HG03025 (cell line): ENCODE data around the gene RNF220.

ENCODE experiments used
- ATAC-seq: cut with Tn5 transposase; IDR thresholded peaks from one replicate; pipeline ENCODE4 v1.9.1; 2021; ENCODE audit warnings: mild to moderate bottlenecking, moderate library complexity; ENCODE audit not compliant: unreplicated experiment, low FRiP score

RNF220 gene

DNA sequence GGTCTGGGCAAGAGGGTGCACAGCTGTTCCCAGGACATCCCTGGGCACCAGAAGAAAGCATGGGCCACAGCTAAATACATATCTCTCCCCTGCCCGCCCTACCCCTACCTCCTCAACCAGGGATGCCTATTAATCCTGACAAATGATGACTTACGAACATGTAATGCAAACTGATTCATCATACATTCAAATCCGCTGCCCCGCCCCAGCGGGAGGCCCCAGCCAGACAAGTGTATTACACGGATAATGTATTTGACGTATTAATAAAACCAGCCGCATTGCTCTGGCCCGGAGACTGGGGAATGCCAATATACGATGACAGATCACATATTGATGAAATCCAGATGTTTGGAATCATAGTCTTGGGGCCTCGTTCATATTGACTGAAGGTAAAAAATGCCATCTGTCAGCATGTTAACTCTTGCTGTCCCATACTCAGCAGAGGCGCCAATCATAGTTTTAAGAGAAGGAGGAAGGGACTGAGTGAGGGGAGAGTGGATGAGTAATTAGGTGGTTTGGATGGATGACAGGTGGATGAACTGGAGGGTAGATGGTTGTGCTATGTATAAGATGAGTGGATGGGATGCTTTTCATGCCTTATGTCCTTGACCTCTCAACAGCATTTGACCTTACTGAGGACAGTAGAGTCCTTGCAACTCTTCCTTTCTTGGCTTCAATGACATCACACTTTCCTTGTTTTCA is 201.0 kb downstream of the RNF220 start:
- ATAC-seq, result no peak

DNA sequence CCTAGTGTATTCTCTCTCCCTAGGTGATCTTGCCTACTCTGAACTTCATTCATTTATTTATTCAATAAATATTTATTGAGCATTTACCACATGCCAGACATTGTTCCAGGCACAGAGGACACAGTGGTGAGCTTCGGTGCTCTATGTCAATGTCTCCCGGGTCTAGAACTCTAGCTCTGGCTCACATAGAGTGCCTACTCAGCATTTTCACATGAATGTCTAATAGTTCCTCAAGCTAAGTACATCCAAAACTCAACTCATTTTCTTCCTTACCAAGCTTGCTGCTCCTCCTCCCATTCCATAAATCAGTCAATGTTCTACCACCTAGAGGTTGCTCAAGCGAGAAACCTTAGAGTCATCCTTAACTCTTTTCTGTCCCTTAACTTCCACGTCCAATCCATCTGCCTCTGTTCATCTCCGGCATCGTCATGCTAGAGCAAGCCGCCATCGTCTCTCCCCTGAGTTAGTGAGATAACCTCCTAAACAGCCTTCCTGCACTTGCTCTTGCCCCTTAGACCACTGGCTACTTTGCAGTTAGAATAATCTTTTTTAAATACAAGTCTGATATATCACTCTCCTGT is 201.7 kb downstream of the RNF220 start:
- no peak for ATAC-seq

DNA sequence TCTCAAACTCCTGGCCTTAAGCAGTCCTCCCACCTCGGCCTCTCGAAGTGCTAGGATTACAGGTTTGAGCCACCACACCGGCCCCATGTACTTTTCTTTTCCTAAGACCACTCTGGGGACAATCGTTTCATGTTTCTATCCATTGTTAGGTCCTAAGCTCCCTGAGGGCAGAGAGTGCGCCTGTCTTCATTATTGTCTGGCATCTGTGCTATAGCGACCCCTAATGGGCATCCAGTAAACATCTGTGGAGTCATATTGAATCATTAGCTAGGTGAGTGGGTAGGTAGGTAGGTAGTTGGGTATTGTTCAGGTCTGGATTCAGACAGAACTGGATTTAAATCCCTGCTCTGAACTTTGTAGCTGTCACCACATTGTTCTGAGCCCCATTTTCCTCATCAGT is 203.1 kb downstream of the RNF220 start:
- no peak for ATAC-seq

DNA sequence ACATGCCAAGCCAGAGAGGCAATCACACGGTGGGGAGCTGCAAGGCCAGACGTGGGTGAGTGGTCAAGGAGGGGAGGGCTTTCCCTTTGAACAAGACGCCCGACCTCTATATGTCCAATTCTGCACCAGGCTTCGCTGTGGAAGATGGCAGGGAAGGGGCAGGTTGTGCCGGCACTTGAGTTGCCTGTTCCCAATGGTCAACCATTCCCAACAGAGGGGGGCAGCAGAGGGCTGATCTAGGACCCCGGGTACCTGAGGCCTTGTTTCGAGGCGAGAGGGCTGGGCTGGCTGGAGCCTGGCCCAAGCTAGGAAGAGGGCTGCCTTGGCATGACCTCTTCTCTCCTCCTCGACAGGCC is 204.3 kb downstream of the RNF220 start:
- no peak for ATAC-seq

DNA sequence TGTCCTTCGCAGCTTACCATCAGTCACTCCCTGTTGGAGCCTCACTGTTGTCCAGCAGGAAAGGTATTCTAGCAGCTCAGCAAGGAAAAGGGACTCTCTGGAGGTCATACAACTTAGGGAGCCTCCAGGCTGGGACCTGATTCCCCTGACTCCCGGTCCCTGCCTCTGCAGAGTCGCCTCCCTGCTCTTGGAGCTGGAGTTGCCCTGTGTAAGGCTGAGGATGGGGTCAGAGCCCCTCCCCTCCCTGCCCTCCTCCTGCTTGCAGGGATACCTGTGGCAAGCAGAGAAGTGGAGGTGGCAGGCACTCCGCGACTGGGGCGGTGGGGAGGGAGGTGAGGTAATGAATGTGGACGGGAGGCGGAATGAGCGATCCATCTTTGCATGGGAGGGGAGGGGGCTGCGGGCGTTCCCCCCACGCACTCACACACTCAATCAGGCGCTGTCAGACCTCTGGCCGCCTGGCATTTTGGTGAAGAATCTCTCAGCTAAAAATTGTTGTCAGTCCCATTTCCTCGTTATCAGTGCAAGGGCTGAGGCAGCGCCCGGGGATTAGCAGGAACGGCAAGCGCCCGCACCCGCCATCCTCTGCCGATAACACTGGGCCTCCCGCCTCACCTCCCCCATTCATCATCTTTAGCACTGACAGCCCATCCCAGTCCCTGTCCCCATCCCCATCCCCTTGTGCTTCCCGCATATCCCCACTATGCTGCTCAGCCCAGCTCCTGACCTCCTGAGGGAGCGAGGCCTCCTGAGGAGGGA is 204.9 kb downstream of the RNF220 start:
- no peak for ATAC-seq

DNA sequence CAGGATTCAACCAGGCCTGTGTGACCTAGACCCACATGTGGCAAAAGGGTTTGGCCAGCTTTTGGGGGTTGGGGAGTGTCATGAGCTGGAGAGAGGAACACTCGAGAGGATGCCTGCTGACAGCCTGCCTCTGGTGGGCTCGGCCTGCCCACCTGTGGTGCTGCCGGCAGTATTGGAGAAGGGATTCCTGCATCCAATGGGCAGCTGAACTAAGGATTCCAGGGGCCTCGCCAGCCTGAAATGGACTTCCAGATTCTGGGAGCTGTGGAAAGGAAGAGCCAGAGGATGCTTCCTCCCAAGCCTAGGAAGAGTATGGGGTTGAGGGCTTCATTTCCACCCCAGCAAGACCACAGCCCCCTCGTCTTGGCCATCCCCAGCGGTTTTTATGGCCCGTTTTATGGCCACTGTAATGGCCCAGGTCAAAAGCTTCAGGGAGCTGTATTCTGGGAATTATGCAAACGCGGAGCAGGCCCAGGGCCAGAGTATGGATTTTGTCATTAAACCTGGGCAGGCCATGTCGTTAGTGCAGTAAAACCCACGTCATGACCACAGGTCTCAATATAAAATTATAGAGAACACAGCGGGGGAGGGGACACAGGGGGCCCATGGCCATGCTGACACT is 205.6 kb downstream of the RNF220 start:
- no peak for ATAC-seq

DNA sequence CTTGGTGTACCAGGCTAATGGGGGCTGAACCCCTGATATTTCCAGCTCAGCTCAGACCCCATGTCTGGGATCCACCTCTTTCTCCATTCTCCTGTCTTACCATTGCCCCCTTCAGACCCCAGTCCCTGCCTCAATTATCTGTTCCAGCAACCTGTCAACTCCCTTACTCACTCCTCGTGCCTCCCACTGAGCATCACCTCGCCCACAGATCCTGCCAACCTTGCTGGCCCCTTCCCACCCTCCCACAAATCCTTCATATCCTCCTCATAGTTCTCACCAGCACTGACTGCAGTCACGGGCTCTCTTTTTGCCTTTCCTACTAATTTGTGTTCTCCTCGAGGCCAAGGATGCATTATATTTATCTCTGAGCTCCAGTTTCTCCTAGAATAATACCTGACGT is 206.4 kb downstream of the RNF220 start:
- no peak for ATAC-seq

DNA sequence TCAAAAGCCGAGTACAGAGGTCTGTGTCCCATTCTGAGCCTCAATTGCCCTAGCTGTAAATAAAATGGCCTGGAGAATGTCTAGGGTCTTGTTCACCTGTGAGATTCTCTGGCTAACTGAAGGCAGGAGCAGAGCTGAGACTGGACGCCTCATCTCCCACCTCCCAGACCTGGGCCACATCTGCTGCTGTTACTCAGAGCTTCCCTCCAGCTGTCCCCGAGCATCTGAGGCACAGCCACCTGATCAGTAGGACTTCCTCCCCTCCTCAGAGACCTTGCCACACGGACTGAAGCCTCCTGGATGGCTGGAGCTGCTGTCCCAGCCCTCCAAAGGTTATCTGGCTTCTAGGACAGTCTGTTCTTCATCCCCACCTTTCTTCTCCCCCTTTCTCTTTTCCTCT is 206.8 kb downstream of the RNF220 start:
- no peak for ATAC-seq

DNA sequence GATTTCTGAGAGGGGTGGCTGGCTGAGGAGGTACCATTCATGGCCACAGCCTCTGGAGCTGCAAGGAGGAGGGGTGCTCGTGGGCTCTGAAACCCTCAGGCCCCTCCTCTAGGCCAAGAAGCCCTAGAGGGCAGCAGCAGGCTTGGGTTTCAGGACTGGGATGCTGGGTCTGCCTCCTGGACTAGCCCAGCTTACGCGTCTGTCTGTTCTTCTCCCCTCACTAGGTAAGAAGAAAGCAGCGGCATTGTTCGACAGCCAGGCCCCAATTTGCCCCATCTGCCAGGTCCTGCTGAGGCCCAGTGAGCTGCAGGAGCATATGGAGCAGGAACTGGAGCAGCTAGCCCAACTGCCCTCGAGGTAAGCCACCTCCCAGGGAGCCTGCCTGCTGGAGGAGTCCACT is 208.9 kb downstream of the RNF220 start:
- no peak for ATAC-seq

DNA sequence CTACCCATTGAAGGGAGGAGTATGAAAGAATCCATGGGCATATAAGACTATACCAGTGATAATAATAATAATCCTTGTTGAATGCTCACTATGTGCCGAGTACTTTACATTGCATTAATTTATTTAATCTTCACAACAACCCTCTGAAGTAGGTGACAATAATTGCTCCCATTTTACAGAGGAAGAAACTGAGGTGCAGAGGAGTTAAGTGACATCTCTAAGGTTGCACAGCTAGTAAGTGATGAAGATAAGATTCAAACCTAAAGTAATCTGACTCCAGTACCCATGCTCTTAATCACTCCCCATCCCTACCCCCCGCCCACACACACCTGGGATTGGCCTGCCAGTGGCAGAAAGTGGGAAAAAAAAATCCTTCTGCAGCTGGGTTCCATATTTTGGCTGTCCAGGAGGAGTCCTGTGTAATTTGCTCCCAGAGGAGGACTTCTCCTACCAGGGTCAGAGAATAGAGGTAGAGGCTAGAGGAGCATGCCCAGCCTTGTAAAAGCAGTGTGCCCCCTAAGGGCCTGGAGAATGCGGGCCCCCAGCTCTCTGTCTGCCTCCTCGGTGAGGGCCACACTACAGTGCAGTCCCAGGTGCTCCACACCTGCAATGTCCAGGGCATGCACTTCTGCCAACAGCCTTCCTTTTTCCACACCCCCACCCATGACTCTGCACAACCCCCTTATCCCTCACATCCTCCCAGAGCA is 211.4 kb downstream of the RNF220 start:
- ATAC-seq, result no peak

DNA sequence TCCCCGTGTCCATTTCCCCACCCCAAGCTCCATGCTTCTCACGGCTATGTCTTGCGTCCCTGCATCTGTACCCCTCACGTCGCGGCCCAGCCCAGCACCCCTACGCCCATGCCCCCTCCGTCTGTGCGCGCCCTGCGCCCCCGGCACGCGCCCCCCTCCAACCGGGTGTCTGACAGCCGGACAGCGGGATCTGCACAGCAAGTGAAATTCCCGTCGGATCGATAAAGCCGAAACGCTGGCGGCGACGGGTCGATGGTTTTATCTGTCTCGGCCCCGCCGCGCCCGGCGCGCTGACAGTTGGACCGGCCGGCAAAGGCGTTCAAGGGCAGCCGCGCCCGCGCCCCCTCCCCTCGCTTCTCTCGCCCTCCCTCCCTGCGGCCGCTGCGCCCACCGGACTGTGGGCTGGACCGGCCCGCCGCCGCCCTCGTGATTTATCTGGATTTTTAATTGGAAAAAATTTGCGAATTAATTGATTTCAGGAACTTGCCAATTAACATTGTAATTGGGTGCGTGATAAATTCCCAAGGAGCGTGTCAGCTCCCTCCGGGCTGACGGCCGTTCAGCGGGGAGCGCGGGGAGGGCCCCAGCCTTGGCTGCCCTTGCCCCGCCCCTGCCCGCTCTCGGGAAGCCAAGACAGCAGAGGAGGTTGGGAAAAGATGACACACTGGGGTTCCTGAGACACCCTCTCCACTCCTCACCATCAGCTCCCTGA is 212.1 kb downstream of the RNF220 start:
- no peak for ATAC-seq

DNA sequence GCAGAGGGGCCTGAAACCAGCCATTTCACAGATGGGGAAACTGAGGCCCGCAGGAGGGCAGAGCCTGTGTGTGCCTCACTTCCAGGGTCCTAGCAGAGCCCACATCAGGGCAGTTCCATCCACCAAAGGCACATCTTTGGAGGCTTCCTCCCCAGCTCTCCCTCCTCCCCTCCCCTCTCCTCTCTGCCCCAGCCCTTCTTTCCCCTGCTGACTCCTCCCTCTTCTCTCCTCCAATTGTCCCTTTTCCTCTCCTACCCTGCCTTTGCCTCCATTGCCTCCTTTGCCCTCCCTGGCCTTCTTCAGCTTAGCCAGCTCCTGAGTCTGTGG is 212.6 kb downstream of the RNF220 start:
- ATAC-seq, result no peak

DNA sequence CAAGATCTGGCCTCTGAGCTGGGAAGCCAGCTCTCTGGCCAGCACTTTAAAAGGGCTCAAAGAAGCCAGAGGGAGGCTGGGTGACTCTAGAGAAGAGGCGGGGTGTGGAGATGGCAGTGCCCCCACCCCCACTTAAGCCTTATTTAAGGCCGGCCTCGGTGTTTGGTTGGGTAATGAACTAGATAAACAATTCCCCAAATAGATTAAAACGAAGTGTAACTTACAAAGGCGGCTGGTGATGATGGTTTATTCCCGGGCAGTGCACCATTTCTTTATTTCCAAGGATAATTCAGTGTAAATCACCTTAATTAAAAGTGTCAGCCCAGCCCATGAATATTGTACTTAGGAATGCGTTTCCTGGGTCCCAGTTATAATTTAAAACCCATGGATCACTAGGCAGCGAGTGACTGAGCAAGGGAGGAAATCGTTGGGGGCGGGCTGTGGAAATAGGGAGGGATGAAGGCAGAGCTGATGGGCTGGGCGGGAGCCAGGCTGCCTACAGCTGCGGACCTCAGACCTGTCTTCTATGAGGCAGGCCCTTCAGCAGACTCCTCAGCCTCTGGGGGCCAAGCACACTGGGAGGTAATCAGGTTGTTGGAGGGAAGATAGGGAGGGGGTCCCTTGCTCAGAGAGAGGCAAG is 214.3 kb downstream of the RNF220 start:
- ATAC-seq, result no peak

DNA sequence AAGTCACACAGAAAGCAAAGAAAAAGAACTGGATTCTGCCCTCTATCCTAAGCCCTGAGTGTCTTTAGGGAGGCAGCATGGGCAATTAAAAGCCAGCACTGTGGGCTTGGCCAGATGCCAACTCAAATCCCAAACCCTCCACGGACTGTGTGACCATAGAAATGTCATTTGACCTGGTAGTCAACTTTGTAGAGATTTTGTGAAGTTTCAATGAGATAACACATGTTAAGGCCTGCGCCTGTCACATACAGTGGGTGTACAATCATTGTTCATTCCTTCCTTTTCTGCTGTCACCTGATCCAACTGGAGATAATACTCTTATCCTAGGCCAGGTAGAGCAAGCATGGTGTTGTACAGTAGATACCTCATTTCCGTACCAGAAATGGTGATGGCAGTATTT is 215.0 kb downstream of the RNF220 start:
- ATAC-seq, result no peak

DNA sequence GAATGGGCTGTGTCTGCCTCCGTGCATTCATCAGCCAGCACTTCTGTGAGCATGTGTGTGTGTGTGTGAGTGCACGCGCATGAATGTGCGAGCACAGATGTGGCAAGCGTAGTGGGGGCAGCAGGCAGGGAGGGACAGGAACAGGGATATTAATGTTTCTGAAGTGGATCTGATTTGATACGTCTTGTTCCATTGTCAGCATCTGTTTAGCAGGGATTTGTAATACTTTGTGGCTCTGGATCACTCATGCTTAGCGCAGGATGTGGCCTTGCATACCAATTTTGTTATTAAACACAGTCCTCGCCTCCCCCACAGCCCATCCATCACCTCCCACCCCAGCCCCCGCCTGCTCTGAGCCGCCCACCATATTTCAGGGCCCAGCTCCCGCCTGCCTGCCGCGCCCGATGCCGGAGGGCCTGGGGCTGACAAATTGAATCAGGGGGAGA is 216.8 kb downstream of the RNF220 start:
- no peak for ATAC-seq

DNA sequence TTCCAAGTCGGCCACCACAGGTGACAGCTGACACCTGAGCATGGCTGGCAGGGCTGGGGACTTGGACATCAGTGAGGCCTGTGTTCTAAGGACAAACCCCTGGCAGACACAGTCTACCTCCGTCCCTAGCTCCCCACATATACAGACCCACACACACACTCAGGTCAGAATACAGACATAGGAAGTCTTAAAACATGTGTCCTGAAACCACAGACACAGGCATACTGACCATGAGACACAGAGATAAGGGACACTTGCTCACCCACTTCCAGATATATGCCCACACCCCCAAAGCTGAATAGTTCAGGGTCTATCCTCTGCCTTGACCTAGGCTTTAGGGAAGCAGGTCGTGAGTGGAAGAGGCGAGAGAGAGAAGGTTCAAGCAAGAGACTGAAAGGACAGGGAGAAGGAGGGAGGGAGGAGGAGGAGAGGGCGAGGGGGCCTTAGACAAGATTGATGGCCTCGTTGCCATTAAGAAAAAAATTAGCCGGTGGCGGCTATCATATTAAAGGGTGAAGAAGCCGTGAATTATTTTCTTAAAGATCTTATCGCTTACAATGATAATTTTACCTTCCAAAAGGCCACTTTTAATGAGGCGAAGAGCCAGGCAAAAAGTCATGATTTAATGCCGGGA is 219.3 kb downstream of the RNF220 start:
- no peak for ATAC-seq

DNA sequence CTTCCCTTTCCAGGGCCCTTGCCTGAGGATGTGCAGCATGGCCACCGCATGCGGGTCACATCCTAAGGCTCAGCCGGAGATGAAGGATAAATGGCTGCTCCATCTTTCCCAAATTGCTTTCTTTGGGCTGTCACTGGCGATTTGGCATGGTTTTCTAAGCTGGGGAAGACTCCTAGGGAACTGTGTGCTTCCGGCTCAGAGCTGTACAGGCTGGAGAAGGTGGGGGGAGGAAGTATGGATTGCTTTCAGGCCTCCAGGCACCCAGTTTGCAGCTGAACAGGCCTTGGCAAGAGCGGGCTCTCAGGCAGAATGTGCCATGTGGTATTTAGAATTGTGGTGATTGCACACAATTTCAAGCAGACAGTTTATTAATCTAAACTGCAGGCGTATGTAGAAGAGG is 220.3 kb downstream of the RNF220 start:
- ATAC-seq, result no peak

DNA sequence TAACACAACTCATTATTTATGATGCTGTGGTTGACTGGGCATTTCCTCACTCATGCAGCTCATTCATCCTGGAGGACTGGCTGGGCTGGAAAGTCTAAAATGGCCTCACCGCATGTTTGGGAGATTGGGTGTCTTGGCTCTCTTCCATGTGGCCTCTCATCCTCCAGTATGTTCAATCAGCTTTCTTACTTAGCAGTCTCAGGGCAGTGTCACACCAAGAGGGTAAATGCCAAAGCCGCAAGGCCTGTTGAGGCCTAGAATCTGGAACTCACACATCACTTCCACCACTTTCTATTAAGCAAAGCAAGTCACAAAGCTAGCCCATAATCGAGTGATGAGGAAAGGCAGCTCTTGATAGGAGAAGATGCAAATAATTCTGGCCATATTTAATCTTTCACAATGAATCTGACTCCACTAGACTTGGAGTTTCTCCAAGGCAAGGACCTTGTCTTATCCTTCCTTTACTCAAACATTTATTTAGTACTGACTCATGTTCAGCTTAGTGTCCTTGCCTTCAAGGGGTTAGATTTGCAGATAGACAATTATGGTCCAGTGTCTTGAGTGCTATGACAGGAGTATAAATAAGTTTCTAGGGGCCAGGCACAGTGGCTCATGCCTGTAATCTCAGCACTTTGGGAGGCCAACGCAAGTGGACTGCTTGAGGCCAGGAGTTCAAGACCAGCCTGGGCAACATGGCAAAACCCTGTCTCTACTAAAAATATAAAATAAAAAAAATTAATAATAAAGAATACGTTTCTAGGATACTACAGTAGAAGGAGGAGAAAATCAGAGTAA is 224.1 kb downstream of the RNF220 start:
- no peak for ATAC-seq

DNA sequence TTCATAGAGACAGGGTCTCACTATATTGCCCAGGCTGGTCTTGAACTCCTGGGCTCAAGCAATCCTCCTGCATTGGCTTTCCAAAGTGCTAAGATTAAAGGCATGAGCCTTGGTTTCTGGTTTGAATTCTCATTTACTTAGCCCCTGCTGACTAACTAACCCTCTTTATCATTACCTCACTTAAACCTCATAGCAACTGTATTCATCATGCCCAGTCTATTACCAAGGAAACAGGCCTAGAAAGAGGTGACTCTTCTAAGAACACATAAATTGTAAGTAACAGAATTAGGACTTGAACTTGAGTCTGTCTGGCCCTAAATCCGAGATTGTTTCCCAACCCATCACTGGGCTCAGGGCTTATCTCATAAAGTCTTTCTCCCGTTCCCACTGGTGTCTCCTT is 225.1 kb downstream of the RNF220 start:
- no peak for ATAC-seq
